Activated T-helper 1 cell treated with Interleukin-2 at 50 U/mL for 16 hours (primary cell): ENCODE measurements around the gene TTC31.

Source experiments
- DNase-seq: peaks from one replicate; pipeline ENCODE4 v3.0.0-alpha.2; 2020; ENCODE audit warnings: low read depth

TTC31 gene

GRCh38 chr2:74526649-74527230 lies 43.9 kb downstream of the TTC31 start:
- DNase-seq, result no peak

DNA sequence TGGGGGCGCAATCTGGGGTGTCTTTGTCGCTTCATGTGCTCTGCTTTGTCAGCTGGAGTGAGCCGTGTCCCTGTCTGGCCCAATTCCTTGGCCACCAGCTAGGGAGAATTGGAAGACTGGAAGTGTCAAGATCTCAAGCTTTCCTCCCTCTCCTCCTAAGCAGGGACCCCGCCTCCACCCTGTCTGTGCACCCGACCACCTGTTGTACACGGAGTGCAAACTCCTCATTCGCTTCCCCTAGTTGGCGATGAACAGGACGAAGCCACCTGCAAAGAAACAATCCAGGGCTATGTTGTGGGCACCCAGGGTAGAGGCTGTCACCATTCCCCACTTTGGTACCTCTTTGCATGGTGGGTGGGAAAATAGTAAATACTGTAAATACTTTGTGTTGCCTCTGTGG lies 44.9 kb downstream of the TTC31 start:
- no peak for DNase-seq

GRCh38 chr2:74528600-74529356 lies 45.9 kb downstream of the TTC31 start:
- DNase-seq, result no peak

GRCh38 chr2:74529357-74530238 lies 46.7 kb downstream of the TTC31 start, which contains the start of the genes AUP1 and HTRA2:
TSS of gene AUP1 (minus strand) at chr2:74529706. CDS start at chr2:74529629, 77 bp downstream.
TSS of gene HTRA2 (plus strand) at chr2:74529933. CDS start at chr2:74530007, 74 bp downstream.
- peak; percentile 73 for DNase-seq

DNA sequence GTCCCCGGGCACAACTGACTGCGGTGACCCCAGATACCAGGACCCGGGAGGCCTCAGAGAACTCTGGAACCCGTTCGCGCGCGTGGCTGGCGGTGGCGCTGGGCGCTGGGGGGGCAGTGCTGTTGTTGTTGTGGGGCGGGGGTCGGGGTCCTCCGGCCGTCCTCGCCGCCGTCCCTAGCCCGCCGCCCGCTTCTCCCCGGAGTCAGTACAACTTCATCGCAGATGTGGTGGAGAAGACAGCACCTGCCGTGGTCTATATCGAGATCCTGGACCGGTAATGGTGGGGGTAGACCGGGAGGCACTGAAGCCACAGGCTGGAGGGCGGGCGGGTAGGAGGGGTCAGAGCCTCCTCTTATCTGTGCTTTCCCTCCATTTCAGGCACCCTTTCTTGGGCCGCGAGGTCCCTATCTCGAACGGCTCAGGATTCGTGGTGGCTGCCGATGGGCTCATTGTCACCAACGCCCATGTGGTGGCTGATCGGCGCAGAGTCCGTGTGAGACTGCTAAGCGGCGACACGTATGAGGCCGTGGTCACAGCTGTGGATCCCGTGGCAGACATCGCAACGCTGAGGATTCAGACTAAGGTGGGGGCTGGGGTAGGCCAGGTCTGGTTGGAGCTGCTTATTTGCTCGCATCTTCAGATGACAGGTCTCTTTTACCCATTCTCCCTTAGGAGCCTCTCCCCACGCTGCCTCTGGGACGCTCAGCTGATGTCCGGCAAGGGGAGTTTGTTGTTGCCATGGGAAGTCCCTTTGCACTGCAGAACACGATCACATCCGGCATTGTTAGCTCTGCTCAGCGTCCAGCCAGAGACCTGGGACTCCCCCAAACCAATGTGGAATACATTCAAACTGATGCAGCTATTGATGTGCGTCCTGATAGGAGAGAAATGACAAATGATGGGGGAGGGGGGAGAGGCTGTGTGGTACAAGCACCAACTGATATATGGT lies 47.6 kb downstream of the TTC31 start:
- DNase-seq, result no peak

- DNase-seq, result no peak
Observed at GRCh38 chr2:74531666-74532065, 48.8 kb downstream of the TTC31 start.

GRCh38 chr2:74532222-74532621 lies 49.3 kb downstream of the TTC31 start:
- no peak for DNase-seq

- no peak for DNase-seq
Observed at GRCh38 chr2:74533464-74533863, 50.6 kb downstream of the TTC31 start.

DNA sequence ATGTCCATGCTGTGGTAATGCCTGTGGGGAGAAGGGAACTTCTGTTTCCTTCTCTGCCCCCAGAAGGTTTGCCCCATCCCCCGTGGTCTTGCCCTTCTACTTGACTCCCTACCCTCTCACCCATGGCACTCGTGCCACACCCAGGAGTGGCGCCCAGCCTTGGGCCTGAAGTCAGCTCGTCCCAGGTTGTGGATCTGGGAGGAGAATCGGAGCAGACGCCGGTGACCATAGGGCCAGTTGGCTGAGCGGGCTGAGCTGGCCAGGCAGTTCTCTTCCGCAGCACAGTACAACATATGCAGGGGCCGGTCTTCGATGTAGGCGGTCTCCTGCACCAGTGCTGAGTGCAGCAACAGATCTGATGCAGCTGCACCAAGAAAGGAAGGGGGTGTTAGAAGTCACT lies 51.5 kb downstream of the TTC31 start:
- DNase-seq, result no peak

DNA sequence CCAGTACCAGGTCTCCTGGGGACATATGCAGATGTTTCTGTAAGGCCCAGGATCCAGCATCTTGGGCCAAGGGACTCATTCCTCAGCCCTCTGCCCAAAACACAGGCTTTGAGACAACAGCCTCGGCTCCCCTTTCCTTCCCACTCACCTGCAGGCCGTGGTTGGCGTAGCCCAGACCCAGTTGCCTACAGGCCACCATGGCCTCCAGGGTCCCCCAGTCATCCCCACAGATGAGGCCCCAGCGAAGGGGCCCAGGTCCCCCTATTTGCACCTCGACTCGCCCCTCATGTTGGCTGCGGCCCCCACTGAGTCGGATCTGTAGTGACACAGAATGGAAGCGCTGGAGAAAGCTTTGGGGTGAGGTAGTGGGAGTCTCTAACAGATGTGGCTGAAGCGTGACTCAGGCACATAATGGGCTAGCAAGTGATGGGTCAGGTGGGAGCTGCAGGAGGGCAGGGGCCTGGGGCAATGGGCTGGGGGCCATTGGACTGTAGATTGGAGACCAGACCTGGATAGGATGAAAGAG lies 52.6 kb downstream of the TTC31 start:
- no peak for DNase-seq

DNA sequence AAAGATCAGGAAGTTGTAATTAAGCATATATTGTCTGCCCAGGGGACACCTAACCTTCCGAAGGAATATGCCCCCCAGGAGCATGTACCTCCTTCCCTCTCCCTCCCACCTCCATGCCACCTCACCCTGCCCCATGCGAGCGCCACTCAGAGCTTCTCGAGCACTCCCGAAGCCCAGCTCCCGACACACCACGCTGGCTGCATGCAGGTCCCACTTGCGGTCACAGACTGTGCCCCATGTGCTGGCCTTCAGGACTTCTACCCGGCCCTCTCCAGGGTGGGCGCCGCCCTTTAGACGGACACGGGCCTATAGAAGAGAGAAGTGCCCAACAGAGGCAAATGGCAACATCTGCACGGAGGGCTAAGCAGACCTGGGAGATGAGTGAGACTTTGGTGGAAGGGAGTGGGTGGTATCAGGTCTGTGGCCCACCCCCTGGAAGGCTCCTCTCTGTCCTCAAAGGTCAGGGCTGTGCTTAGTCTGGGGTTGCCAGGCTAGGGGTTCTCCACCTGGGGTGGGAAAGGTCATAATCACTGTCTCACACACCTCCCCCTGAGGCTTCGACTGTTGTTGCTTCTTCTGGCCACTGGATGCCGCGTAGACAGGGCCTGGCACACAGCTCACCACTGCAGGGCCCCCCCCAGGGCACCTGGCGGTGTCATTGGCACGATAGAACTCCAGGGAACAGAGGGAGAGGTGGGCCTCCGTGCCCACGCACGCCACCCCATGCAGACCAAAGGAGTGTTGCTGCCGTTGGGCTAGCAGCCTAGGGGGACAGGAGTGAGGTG lies 53.5 kb downstream of the TTC31 start:
- no peak for DNase-seq

GRCh38 chr2:74537140-74537539 lies 54.3 kb downstream of the TTC31 start:
- DNase-seq, result no peak

DNA sequence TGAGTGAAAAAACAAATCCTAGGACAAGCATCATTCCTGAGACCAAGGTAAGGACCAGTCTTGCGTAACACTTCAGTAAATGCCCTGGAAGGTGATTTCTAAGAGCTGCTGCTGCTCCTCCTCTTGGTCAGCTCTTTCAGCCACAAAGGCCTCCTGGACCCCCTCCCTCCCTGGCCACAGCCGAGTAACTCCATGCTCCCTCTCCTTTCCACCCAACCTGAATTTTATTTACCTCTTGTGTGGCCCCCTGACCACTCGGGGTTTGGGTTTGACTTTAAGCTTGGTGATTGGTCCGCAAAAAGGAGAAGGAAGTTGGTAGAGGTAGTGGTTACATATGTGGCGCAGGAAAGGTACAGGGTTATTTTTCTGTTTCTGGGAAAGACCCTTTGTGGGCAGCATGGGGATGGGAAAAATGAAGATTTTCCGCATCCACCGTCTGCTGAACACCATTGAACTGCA lies 56.0 kb downstream of the TTC31 start:
- no peak for DNase-seq

- no peak for DNase-seq
Observed at GRCh38 chr2:74540291-74540690, 57.4 kb downstream of the TTC31 start.

DNA sequence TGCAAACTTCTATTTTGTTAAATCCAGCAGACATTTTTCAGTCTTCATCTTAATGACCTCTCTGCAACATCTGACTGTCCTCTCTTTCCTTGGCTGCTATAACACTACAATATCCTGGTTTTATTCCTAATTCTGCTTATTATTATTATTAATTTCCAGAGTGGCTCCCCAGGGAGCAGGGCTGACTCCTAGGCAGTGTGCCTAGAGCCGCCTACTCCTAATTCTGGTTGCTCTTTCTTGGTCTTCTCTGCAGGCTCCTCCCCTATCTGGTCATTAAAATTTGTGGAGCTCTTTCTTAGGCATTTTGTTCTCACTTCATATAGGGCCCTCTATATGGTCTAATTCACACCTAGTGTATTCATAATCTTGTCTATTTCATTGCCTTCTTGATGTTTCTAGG lies 60.1 kb downstream of the TTC31 start:
- no peak for DNase-seq
